ENCODE data around the gene CCL5.

- TF ChIP-seq CTCF (IDR thresholded peaks at IDR 0.05; ENCODE audit: insufficient read depth, low read length) (no peak), REST (IDR thresholded peaks at IDR 0.05; ENCODE audit: insufficient replicate concordance, low read depth) (no peak)
Observed at GRCh38 chr17:35917519-35918213, 37.5 kb upstream of the CCL5 start.
